GM19099 (cell line): ENCODE measurements around the gene SMCO2.

Experiments used
- POLR2A ChIP-seq: IDR thresholded peaks from 3 replicates; pipeline ENCODE4 v1.6.1; 2011; ENCODE audit warnings: low read depth; ENCODE audit not compliant: insufficient read length; ENCODE audit errors: extremely low read depth

The SMCO2 gene

DNA sequence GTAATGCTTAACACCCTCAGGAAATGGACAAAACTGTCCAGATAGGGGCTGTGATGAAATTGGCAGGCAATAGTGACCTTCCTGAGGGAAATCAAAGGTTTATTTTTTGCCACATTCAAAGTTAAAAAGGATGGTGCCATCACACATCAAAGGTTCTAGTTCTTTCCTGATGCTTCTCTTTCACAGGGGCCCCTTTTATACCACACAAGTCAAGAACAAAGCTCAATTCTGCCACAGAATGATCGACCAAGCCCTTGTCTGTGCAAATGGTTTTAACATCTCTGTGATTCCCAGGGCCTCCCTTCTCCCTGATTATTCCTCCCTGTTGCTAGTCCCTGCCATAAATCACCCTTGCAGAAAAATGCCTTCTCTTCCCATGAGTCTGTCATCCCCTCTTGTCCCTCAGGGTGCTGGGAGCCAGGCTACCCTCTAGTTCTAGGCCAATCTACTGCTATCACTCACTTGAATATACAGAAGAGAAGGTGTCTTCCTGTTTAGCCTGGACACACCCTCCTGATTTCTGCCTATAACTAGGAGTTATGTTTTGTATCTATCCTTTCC is 22.7 kb downstream of the SMCO2 start:
- no peak for TF ChIP-seq POLR2A

DNA sequence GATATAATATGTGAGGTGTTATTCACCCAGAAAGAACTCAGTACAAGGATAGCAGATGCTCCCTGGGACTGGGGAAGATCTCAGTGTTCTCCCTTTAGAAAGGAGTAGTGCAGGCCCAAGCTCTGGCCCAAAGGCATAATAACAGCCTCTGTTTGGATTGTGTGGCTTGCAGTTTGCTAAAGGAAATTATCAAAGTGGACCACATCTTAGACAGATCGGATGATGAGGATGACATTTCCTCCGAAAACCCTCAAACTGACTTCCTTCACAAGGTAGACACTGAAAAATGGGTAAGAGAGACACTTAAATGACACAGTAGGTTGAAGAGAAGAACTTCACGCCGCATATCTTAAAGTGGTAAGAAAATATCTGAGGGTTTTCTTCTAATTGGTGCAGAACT is 26.1 kb downstream of the SMCO2 start:
- no peak for TF ChIP-seq POLR2A

DNA sequence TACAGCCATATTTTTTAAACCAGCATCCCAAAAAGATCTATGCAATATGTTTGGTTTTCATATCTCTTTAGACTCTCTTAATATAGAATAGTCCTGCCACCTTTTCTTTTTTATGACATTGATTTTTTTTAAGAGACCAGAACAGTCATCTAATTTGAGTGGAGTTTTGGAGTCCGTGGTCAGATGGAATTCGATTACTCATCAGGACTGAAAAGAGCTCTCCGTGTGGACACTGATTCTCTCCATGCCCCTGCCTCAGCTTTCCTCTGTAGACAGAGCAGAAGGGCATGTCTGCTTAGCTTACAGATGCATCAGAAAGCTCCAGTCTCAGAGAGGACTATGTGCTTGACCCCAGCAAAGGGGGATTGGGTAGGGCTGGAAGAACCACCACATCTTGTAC is 27.8 kb downstream of the SMCO2 start:
- no peak for TF ChIP-seq POLR2A

DNA sequence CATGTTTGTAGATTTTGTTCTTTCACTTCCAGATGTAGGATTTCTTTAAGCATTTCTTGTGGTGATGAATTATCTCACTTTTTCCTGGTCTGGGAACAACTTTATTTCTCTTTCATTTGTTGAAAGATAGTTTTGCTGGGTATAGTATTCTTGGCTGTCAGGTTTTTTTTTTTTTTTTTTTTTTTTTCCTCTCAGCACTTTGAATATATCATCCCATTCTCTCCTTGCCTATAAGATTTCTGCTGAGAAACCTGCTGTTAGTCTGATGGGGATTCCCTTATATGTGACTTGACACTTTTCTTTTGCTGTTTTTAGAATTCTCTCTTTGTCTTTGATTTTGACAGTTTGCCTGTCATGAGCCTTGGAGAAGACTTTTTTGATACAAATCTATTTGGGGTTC is 30.5 kb downstream of the SMCO2 start:
- TF ChIP-seq POLR2A, result no peak

DNA sequence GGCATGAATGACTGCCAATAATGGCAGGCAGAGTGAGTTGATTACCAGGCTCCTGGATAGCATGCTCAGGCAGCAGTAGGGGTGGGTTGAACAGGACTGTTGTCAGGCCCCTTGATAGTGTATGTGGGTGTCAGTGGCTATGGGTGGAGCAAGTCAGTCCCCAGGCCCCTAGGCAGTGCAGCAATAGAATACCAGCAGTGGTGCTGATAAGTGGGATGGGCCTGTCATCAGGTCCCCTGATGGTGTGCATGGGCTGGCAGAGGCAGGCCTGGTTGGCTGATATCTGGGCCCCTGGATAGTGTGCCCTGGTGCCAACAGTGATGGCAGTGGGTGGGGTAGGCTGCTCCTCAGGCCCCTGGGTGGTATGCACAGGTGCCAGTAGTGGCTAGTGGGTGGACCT is 32.4 kb downstream of the SMCO2 start:
- no peak for TF ChIP-seq POLR2A

DNA sequence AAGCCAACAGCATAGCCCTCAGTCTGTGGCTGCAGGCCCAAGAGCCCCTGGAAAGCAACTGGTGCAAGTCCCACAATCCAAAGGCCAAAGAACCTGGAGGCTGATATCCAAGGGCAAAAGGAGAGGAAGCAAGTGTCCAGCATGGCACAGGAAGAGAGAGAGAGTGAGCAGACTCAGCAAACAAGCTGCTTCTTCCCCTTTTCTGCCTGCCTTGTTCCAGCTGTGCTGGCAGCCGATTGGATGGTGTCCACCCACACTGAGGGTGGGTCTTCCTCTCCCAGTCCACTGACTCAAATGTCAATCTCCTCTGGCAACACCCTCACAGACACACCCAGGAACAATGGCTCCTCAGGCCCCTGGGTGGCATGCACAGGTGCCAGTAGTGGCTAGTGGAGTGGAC is 33.5 kb downstream of the SMCO2 start:
- no peak for TF ChIP-seq POLR2A

DNA sequence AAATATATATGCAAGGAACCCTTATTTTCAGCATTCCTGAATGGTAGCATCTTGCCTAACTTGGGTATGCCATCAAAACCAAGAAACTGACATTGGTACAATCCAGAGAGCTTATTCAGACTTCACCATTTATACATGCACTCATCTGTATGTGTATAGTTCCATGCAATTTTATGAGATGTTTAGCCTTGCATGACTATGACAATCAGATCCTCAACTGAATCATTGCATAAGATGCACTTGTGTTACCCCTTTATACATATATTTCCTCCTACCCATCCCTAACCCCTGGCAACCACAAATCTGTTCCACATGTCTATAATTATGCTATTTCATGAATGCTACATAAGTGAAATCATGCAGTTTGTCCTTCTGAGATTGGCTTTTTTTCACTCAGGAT is 40.4 kb downstream of the SMCO2 start:
- TF ChIP-seq POLR2A, result no peak

DNA sequence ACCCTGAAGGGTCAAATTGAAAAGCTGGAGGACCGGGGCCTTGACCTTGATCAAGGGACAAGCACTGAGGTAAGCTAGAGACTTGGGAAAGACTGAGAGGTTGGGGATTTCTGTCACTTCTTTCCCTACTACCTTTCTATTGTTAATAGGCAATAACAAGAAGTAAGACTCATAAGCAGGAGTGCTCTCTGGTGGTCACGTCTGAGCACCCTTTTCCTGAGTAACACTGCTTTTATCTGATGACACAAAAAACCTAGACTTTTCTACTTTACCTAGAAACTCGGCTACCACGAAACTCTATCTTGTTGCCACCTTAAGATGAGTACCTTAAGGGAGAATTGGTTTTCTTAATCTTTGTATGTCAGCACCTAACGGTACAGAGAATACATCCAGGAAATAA is 41.9 kb downstream of the SMCO2 start:
- no peak for TF ChIP-seq POLR2A

DNA sequence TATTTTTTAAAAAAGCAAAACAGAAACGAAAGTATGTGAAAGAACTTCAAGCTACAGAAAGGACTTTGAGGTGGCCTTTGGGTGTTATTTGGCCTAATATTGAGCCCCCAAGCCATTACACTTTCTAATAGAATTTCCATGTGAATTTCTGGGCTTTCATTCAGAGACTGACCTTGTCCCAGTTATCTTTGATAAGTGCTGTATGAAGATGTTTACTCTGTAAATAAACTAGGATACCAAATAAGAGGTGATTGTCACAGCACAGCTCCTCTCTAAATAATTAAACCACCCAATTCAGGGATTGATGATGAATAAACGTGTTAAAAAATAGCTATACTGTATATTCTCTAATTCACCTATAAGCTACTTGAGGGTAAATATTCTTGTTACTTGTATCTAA is 44.7 kb downstream of the SMCO2 start:
- TF ChIP-seq POLR2A, result no peak

DNA sequence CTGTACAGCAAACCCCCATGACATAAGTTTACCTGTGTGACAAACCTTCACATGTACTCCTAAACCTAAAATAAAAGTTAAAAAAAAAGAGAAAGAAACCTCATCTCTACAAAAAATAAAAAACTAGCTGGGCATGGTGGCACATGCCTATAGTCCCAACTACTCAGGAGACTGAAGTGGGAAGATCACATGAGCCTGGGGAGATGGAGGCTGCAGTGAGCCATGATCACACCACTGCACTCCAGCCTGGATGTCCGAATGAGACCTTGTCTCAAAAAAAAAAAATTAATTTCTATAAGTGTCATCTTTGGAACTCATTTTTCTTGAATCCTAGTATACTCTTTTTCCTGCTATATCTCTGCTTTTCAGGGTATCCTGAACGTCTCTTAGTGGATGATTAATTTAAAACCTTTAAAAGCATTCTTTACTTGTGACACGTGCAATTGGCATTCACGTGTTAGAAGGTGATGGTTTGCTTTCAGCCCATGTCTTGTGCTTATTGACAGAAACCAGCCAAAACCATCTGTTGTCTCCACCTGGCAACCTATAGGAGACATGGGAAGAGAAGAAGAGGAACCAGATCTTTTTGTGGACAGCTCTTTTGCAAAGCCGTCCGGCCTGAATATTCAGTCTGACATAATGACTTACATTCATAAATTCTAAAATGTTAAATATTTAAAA is 46.9 kb downstream of the SMCO2 start:
- no peak for TF ChIP-seq POLR2A

DNA sequence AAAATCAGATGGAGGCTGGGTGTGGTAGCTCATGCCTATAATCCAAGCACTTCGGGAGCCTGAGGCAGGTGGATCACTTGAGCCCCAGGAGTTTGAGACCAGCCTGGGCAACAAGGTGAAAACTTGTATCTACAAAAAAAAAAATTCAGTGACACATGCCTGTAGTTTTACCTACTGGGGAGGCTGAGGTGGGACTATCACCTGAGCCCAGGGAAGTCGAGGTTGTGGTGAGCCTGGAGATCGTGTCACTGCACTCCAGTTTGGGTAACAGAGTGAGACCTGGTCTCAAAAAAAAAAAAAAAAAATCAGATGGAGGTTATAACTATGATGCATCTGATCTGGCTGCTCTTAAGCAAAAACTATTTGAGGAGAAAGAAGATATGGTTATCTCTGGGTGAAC is 50.9 kb downstream of the SMCO2 start:
- no peak for TF ChIP-seq POLR2A

DNA sequence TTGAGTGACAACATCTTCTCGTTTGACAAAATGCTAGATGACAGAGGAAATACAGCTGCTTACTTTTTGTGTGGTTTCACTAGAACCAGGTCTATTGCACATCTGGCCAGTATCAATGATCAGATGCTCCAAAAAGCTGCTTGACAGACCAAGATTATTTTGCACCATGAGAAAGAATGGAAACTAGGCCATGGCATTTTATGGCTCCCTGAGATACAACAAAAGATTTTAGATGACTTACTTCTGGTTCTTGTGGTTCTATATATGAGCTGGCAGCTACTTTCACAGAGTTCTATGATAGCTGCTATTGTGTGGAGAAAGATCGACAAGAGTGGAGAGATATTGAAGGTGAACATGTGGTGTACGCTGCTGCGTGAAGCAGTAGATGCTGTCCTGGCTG is 51.6 kb downstream of the SMCO2 start:
- no peak for TF ChIP-seq POLR2A

DNA sequence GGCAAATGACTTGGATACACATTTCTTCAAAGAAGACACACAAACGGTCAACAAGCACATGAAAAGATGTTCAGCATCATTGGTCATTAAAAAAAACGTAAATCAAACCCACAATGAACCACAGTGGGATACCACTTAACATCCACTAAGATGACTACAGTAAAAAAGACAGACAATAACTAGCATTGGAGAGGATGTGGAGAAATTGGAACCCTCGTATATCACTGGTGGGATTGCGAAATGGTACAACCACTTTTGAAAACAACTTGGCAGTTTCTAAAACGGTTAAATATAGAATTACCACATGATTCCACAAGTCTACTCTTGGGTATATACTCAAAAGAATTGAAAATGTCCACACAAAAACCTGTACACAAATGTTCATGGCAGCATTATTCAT is 52.2 kb downstream of the SMCO2 start:
- TF ChIP-seq POLR2A, result no peak

DNA sequence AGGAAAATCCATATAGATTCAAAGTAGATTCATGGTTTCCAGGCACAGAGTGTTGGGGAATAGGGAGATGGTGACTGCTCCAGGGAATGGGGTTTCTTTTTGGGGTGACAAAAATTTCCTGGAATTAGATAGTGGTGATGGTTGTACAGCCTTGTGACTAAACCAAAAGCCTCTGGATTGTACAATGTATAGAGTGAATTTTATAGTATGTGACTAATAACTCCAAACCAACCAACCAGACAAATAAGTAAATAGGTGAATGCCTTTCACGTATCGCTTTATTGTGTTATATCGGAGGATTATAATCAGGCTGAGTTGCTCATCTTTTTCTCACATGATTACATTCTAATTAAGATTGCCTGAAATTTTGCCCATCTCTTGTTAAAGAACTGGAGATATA is 52.8 kb downstream of the SMCO2 start:
- TF ChIP-seq POLR2A, result no peak

DNA sequence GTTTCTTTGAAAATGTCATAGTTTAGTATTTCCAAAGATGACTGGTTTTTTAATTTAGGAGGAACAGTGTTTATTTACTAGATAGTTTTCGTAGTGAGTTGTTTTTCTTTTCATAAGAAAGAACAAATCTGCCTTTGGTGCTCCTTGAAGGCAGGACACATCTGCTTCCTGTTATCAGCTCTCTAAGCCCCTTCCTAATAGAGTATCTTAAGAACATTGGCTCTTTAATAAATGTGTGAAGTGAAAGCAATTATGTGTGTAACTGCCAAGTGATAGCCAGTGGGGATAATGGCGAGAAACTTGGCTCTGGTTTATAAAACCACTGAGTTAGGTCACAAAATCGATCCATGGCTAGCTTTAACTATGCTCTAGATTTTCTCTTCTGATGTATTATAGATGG is 54.0 kb downstream of the SMCO2 start:
- no peak for TF ChIP-seq POLR2A

DNA sequence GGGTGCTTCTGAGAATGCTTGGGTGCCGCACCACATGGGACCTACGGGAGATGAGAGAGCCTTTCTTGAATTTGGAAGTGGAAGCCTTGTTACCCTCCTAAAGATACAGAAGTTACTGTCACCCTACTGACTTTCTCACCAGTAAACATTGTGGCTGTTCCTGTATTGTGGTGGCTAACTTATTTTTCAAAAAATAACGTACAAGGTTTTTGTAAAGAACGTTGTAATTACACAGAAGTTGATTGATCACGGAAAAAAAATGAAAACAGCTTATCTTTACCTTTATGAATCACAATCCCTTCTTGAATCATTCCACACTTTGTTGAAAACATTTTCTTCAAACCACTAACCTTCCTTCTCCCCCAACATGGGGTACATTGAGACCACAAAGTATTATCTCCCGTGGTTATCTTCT is 55.5 kb downstream of the SMCO2 start:
- no peak for TF ChIP-seq POLR2A

DNA sequence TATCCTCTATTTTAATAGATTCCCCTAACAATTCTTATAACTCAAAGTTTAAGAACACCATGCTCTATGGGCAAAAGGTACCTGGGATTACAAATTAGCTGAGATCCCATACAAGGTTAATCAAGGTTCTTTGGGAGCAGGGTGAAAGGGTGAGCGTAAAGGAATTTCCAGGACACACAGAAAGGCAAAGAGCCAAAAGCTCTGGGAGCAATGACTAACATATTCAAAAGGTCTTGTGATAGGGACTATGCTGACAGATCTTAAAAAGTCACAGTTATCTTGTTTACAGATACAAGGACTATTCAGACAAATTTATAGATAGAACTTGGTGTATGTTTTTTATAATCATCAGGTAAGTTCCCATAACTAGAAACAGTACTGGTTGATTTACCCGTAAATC is 58.0 kb downstream of the SMCO2 start:
- TF ChIP-seq POLR2A, result no peak
